Islet of Langerhans (tissue), 1 donor: ENCODE data around the gene CTLA4.

Experiments used
- FAIRE-seq: peaks from one replicate; lab custom pipeline; 2011; peaks lifted over from hg19 to GRCh38; lab: Jason Lieb, UNC

CTLA4 gene

GRCh38 chr2:203891474-203891873 is 23.9 kb downstream of the CTLA4 start:
- FAIRE-seq, result no peak

GRCh38 chr2:203892207-203892606 is 24.6 kb downstream of the CTLA4 start:
- no peak for FAIRE-seq

- FAIRE-seq, result no peak
These were observed 25.8 kb downstream of the CTLA4 start for GRCh38 chr2:203893401-203893800.

- no peak for FAIRE-seq
These were observed 26.3 kb downstream of the CTLA4 start for GRCh38 chr2:203893840-203894239.

- FAIRE-seq, result no peak
These were observed 26.7 kb downstream of the CTLA4 start for GRCh38 chr2:203894262-203894661.

- FAIRE-seq, result no peak
These were observed 30.0 kb downstream of the CTLA4 start for GRCh38 chr2:203897544-203897943.

GRCh38 chr2:203898657-203899056 is 31.1 kb downstream of the CTLA4 start:
- FAIRE-seq, result no peak

- no peak for FAIRE-seq
These were observed 32.7 kb downstream of the CTLA4 start for GRCh38 chr2:203900253-203900652.

- FAIRE-seq, result no peak
These were observed 36.5 kb downstream of the CTLA4 start for GRCh38 chr2:203904022-203904421.

- FAIRE-seq, result no peak
These were observed 38.1 kb downstream of the CTLA4 start for GRCh38 chr2:203905656-203906055.

GRCh38 chr2:203908066-203908796 is 40.7 kb downstream of the CTLA4 start:
- FAIRE-seq, result no peak

GRCh38 chr2:203908797-203909185 is 41.2 kb downstream of the CTLA4 start:
- no peak for FAIRE-seq

GRCh38 chr2:203909261-203909967 is 41.8 kb downstream of the CTLA4 start:
- peak; percentile 81 for FAIRE-seq

GRCh38 chr2:203909974-203910373 is 42.4 kb downstream of the CTLA4 start:
- no peak for FAIRE-seq

GRCh38 chr2:203913947-203914346 is 46.4 kb downstream of the CTLA4 start:
- FAIRE-seq, result no peak

GRCh38 chr2:203914546-203915182 is 47.1 kb downstream of the CTLA4 start:
- no peak for FAIRE-seq

- no peak for FAIRE-seq
These were observed 47.7 kb downstream of the CTLA4 start for GRCh38 chr2:203915256-203915655.

GRCh38 chr2:203916756-203917155 is 49.2 kb downstream of the CTLA4 start:
- FAIRE-seq, result no peak

GRCh38 chr2:203918264-203918663 is 50.7 kb downstream of the CTLA4 start:
- no peak for FAIRE-seq

GRCh38 chr2:203918839-203919238 is 51.3 kb downstream of the CTLA4 start:
- no peak for FAIRE-seq
